Measurements from ENCODE around the gene TBC1D16.

DNA sequence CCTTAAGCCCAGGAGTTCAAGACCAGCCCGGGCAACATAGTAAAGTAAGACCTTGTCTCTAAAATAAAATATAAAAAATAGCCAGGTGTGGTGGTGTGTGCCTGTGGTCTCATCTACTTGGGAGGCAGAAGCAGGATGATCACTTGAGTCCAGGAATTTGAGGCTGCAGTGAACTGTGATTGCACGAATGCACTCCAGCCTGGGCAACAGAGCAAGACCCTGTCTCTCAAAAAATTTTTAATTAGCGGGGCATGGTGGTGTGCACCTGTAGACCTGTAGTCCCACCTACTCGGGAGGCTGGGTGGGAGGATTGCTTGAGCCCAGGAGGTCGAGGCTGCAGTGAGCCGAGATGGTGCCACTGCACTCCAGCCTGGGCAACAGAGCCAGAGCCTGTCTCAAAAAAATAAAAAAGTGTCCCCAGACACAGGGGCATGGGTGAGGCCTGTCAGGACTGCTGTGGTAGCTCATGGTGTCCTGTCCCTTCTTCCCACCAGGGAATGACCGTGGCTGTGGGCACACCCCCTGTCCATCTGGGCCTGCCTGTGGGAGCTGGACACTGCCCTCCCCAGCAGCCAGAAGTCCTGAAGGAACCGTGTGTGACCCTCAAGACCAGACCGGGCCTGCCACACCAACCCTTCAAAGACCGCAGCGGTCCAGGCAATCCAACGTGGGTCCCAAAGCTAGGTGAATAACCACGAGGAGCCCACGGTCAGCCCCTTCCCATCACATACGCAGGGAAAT, 34.9 kb upstream of the TBC1D16 start:
- TF ChIP-seq POLR2A (IDR thresholded peaks at IDR 0.05) (no peak), CTCF (IDR thresholded peaks at IDR 0.05) (no peak)

Data from lower leg skin (tissue), 3 donors.